Measurements from ENCODE around the gene WDR38.
A peak's percentile ranks its signal among the peaks of the same experiment; 100 is the strongest.

The WDR38 gene

DNA sequence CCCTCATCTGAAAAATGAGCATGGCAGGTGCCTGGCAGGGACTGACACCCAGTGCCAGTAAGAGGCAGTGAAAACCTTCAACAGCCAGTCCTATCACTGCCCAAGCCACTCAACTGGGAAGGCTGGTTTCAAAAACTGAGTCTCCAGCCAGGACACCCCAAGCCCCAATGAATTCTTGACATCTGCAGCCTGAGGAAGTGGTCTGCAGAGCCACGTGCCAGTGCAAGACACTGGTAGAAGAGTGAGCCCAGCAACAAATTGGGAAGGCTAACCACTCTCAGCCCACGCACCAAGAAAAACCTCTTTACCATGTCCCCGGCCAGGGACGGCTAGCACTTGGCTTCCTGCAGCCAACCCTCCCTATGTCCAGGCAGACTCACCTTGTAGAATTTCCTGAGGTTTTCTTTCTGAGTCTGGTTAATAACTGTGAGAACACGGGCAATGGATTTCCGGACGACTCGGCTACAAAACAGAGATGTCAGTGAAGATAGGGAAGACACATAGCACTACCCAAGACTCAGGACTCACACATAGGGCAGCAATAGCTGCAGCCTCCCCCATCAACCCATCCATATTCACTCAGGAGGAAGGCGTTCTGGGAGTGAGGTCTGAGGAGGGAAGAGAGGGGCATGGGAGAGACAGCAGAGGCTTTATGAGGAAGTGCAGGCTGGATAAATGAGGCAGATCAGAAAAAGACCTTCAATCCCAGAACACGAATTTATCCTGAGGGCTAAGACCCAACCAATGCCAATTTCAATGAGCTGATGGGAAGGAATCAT, 6.7 kb downstream of the WDR38 start:
- DNase-seq = no peak

DNA sequence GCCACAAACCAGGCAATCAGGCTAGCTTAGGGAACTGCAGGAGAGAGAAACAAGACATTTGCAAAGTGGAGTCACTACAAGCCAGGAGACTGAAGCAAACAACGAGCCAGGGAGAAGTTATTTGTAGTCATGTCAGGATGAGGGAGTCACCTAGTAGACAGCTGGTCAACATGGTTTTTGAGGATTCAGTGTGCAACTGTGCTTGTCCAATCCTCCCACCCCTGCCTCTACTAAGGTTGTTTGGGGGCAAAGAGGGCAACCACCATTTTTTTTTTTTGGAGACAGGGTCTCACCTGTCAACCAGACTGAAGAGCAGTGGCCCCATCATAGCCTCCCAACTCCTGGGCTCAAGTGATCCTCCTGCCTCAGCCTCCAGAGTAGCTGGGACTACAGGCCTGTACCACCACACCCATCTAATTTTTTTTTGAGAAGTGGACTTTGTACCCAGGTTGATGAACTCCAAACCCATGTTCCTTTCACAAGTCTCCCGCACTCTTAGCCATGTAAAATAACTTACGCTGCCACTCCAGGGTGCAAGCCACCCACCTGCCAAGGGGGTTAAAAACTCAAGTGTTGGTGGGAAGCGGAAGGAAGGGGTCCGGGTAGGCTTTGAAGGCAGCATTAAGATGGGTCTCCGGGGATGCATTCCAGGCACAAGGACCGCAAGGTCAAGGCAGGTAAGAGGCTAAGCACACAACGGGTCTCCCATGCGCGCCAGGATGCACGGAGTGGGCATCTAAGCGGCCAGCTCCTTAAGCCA, 7.5 kb downstream of the WDR38 start:
- DNase-seq = no peak

- DNase-seq = peak; percentile 37
These were observed 8.3 kb downstream of the WDR38 start, which contains the start of the genes ARPC5L and RPL35 for GRCh38 chr9:124861342-124862229. Gene ARPC5L (plus strand): TSS chr9:124862130. CDS start chr9:124869291, 7,161 bp downstream. Gene RPL35 (minus strand): TSS chr9:124861957. CDS start chr9:124861912, 45 bp downstream.

GRCh38 chr9:124863371-124863871, 10.2 kb downstream of the WDR38 start:
- DNase-seq = no peak

DNA sequence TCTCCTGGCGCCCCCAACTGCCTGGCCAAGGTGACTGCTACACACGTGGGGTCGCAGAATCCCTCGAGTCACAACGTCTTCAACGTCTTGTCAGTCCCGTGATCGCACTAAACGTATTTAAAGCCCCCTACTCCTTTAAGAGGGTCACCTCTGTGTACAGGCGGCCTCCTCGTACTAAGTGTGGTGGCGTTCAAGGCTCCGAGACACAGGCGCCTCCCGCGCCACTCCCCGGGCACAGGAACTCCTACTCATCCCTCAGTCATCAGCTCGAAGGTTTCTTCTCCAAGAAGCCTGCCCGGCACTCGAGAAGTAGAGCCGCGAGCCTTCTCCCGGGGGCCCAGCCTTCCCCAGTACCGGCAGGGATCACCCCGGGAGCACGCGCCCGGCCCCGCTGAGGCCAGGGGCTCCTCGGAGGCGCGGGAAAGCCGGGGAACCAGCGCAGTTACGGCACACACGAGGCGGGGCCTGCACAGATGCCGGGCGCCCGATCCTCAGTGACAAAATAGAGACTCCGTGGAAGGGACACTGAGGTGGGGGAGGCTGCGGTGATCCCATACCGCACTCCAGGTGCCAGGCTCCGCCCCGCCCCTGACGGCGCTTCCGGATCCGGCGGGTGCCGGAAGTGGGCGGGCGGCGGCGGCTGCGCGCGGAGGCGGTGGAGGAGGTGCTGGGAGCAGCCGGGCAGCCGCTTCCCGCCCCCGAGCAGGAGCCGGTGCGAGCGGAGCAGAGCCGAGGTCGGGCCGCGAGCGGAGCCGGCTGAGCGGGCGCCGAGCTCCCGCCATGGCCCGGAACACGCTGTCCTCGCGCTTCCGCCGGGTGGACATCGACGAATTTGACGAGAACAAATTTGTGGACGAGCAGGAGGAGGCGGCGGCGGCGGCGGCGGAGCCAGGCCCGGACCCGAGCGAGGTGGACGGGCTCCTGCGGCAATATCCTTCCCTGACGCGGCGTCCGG, 15.5 kb downstream of the WDR38 start:
- peak; percentile 45 for DNase-seq

- DNase-seq = no peak
These were observed 16.3 kb downstream of the WDR38 start for GRCh38 chr9:124869466-124869985.

DNA sequence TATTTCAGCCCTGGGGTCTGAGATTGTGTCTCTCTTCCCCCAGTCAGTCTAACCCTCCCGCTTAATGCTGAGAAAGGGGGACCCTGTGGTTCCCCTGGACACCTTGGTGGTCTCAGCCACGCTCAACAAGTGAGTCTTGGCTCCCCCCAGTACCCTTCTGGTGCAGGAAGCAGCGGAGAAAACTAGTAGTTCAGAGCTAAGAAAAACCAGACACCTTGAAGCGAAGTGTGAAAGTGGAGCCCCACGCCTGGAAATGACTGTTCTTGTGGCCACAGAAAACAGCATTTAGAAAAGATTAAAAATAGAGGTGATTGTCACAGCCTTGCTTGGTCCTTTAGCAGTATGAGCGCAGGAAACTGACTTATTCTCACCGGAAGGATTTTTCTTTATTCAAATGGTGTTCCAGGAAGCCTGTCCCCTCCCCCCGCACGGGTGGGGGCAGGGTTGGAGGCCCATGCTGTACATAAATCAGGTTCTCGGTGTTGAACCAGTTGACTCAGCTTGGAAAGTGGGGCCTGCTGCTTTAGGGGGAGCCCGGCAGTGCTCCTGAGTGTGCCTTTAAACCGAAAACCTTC, 16.8 kb downstream of the WDR38 start:
- no peak for DNase-seq

- no peak for DNase-seq
These were observed 17.5 kb downstream of the WDR38 start for GRCh38 chr9:124870723-124871122.

GRCh38 chr9:124871156-124871561, 17.9 kb downstream of the WDR38 start:
- DNase-seq = peak; percentile 26

DNA sequence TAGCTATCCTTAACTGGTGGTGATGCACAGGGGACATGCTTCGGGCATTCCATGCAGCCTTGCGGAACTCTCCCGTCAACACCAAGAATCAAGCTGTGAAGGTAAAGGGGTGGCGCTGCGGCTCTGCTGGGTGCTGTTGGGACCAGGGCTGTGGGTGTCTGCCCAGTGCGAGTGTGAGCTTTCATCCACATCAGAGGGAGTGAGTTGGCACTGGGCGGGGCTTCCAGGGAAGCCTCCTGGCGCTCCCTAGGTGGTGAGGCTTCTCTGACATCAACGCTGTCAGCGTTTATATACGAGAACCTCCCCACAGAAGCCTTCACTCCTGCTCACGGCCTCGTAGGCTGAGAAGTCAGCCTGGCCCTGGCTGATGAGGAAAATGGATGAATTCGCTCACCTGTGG, 20.4 kb downstream of the WDR38 start:
- no peak for DNase-seq

DNA sequence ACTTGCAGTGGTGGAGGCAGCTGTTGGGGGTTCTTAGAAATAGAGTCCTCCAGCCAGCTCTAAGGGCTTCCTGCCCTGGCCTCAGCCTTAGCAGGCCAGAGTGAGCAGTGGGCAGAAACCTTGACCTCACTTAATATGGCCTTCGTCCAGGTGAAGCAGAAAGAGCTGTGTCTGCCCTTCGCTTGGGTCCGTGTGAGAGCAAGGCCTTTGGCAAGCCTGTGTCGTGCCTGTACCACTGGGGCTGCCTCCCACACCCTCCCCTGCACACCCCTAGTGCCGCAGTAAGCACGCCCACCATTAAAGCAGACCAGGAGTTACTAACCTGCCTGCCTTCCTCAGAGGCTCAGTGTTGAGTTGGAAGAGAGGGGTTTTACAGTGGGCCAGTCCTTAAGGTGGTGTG, 22.2 kb downstream of the WDR38 start:
- DNase-seq = no peak

GRCh38 chr9:124877021-124877782, 23.9 kb downstream of the WDR38 start:
- DNase-seq = no peak

- DNase-seq = no peak
These were observed 24.8 kb downstream of the WDR38 start for GRCh38 chr9:124878021-124878420.

- DNase-seq = no peak
These were observed 25.3 kb downstream of the WDR38 start for GRCh38 chr9:124878518-124878917.

GRCh38 chr9:124879226-124879625, 26.0 kb downstream of the WDR38 start:
- no peak for DNase-seq

- no peak for DNase-seq
These were observed 27.2 kb downstream of the WDR38 start for GRCh38 chr9:124880501-124880900.

- no peak for DNase-seq
These were observed 28.0 kb downstream of the WDR38 start for GRCh38 chr9:124881138-124881743.

- DNase-seq = no peak
These were observed 29.0 kb downstream of the WDR38 start for GRCh38 chr9:124882231-124882630.

DNA sequence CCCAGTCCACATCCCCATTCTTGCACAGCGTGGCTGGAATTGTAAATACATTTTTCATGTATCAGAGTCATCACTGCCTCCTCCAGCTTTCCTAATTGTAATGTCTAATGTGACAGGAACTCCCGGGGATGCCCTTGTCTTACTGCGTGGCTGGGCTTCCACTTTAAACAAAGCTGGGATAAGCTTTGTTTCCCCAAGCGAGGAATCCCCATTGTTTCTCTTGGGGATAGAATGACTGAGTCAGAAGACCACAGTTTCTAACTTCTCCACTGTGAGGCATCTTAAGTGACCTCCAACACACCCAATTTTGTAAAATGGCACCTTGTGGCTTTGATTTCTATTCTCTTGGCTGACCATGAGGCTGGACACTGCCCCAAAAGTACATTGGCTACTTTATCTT, 31.1 kb downstream of the WDR38 start:
- no peak for DNase-seq

DNA sequence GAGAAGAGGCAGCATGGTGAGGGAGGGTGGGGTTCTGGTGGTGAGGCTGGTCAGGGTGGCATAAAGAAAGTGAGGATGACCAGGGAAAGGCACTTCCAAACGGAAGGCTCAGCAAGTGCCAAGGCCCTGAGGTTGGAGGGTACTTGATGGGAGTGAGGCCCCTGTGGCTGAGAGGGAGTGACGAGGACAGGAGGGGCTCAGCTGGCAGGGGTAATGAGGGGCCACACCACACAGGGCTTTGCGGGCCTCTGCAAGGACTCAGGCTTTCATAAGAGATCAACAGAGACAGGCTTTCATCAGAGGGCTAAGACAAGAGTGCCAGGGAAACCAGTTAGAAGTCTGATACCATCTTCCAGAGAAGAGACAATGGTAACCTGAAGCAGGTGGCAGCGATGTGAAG, 32.3 kb downstream of the WDR38 start:
- DNase-seq = no peak

All from SIG-M5 (cell line).